PFSK-1 (cell line): Measurements from ENCODE around the gene LCAT.

Source experiments
- POLR2AphosphoS5 ChIP-seq: IDR thresholded peaks from 2 replicates; pipeline ENCODE4 v1.6.1; 2012; ENCODE audit warnings: low read depth, mild to moderate bottlenecking, control low read depth, low read length, moderate library complexity
- REST ChIP-seq, 2 experiments: IDR thresholded peaks; 2 replicates each; pipeline versions ENCODE4 v1.6.1 to v1.8.0; 2011 to 2012; ENCODE audit warnings: low read depth in 2 of 2, low read length in 2 of 2, control low read depth in 1 of 2, inconsistent platforms in 1 of 2, mild to moderate bottlenecking in 1 of 2, moderate library complexity in 1 of 2; ENCODE audit not compliant: insufficient read depth in 1 of 2
- SIN3A ChIP-seq: IDR thresholded peaks from 2 replicates; pipeline ENCODE4 v1.6.1; 2012; ENCODE audit warnings: mild to moderate bottlenecking, low read length, moderate library complexity, borderline replicate concordance; ENCODE audit not compliant: insufficient read depth
- TAF1 ChIP-seq: IDR thresholded peaks from 2 replicates; pipeline ENCODE4 v1.6.1; 2012; ENCODE audit warnings: low read length, control low read depth, borderline replicate concordance; ENCODE audit not compliant: insufficient read depth

GRCh38 chr16:67893743-67894399 lies 50.0 kb downstream of the LCAT start:
- TF ChIP-seq SIN3A (no peak), POLR2AphosphoS5 (no peak), TAF1 (no peak), REST (IDR thresholded peaks at IDR 0.05; ENCODE audit: insufficient read depth in 1 of 2, low read depth in 2 of 2, low read length in 2 of 2) (no peak)
